PC-9 (cell line): ENCODE measurements around the gene TRABD2B.

Source experiments
- CTCF ChIP-seq: fragments of 200-600 bp; sonication (generic); conservative IDR thresholded peaks from 2 replicates; pipeline ENCODE4 v1.6.1; 2017; ENCODE audit warnings: mixed run types, antibody characterized with exemption, mild to moderate bottlenecking, moderate library complexity
- EZH2 ChIP-seq: fragments of 200-600 bp; sonication (generic); IDR thresholded peaks from 2 replicates; pipeline ENCODE4 v1.8.0; 2017; ENCODE audit warnings: antibody characterized with exemption, low read depth

GRCh38 chr1:47849005-47849521 lies 148.1 kb downstream of the TRABD2B start:
- TF ChIP-seq CTCF (no peak), EZH2 (no peak)
